ENCODE results near the gene MAGEA6. TPM values are rescaled to one million over a fixed set of nuclear protein-coding genes. Genes with fewer than 3 reads are reported as not detected.
"Not testable (repeated sequence)": the region's sequence is repeated elsewhere in the genome, so short reads cannot be mapped to it uniquely, and the experiment has no call there.

Gene MAGEA6
- total RNA-seq, 1 experiment from 2014 or later: 0.57 TPM

DNA sequence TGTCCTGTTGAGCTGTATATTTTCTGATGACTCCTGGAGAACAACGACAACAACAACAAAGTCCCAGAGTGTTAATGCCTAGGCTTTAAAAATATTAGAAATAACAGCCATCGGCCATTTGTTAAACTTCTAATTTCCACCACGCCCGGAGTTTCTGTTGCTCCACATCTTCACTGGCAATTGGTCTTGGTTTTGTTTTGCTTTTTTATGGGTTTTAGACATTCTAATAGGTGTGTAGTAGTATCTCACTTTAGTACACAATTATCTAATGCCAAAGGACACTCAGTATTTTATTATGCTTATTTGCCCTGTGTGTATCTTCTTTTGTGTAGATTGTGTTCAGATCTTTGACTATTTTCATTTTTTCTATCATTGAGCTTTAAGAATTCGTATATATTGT, 30.9 kb downstream of the MAGEA6 start:
- no TSS peak for BruUV-seq (replicated peaks)
- Histone ChIP-seq H3K27me3 (ENCODE audit: control insufficient read depth, insufficient read depth, low read length) (no peaks in the 10 kb centered on the region), H3K4me1 (ENCODE audit: control insufficient read depth, insufficient read depth, low read length) (no peaks in the 10 kb centered on the region), H3K27ac (ENCODE audit: low read length) (no peak overlapping the region), H3K36me3 (ENCODE audit: control insufficient read depth, insufficient read depth, low read length) (no peaks in the 10 kb centered on the region), H3K9me3 (ENCODE audit: control insufficient read depth, insufficient read depth, low read depth, low read length) (no peaks in the 10 kb centered on the region), H3K4me3 (ENCODE audit: low read depth in 2 of 2, low read length in 2 of 2) (no peak overlapping the region)
- ChIA-PET CTCF (no interaction called here), POLR2A (no interaction called here)
- ATAC-seq (no peak), DNase-seq (ENCODE audit: low read depth, low spot score) (no peak)
- in situ Hi-C loops (cut with HindIII; ENCODE audit: low pct_unique_long_range_greater_than_20kb, low sequenced_read_pairs): no loop called here
- intact Hi-C loops (cut with micrococcal nuclease; ENCODE audit: unreplicated experiment): no loop called here
- TF ChIP-seq TCF7L2 (IDR thresholded peaks at IDR 0.05; ENCODE audit: low read depth, low read length): no peak
- TF ChIP-seq, protein P1, sequence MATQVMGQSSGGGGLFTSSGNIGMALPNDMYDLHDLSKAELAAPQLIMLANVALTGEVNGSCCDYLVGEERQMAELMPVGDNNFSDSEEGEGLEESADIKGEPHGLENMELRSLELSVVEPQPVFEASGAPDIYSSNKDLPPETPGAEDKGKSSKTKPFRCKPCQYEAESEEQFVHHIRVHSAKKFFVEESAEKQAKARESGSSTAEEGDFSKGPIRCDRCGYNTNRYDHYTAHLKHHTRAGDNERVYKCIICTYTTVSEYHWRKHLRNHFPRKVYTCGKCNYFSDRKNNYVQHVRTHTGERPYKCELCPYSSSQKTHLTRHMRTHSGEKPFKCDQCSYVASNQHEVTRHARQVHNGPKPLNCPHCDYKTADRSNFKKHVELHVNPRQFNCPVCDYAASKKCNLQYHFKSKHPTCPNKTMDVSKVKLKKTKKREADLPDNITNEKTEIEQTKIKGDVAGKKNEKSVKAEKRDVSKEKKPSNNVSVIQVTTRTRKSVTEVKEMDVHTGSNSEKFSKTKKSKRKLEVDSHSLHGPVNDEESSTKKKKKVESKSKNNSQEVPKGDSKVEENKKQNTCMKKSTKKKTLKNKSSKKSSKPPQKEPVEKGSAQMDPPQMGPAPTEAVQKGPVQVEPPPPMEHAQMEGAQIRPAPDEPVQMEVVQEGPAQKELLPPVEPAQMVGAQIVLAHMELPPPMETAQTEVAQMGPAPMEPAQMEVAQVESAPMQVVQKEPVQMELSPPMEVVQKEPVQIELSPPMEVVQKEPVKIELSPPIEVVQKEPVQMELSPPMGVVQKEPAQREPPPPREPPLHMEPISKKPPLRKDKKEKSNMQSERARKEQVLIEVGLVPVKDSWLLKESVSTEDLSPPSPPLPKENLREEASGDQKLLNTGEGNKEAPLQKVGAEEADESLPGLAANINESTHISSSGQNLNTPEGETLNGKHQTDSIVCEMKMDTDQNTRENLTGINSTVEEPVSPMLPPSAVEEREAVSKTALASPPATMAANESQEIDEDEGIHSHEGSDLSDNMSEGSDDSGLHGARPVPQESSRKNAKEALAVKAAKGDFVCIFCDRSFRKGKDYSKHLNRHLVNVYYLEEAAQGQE (IDR thresholded peaks at IDR 0.05; ENCODE audit: insufficient read depth in 1 of 2, low read depth in 2 of 2, low read length in 1 of 2): no peak
- no peak for TF ChIP-seq SIN3A (IDR thresholded peaks at IDR 0.05; ENCODE audit: borderline replicate concordance, insufficient read depth, low read depth, low read length)
- TF ChIP-seq, protein P2, sequence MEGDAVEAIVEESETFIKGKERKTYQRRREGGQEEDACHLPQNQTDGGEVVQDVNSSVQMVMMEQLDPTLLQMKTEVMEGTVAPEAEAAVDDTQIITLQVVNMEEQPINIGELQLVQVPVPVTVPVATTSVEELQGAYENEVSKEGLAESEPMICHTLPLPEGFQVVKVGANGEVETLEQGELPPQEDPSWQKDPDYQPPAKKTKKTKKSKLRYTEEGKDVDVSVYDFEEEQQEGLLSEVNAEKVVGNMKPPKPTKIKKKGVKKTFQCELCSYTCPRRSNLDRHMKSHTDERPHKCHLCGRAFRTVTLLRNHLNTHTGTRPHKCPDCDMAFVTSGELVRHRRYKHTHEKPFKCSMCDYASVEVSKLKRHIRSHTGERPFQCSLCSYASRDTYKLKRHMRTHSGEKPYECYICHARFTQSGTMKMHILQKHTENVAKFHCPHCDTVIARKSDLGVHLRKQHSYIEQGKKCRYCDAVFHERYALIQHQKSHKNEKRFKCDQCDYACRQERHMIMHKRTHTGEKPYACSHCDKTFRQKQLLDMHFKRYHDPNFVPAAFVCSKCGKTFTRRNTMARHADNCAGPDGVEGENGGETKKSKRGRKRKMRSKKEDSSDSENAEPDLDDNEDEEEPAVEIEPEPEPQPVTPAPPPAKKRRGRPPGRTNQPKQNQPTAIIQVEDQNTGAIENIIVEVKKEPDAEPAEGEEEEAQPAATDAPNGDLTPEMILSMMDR (IDR thresholded peaks at IDR 0.05): no peak
- no peak for TF ChIP-seq POLR2AphosphoS5 (IDR thresholded peaks at IDR 0.05; ENCODE audit: low read depth, low read length)

DNA sequence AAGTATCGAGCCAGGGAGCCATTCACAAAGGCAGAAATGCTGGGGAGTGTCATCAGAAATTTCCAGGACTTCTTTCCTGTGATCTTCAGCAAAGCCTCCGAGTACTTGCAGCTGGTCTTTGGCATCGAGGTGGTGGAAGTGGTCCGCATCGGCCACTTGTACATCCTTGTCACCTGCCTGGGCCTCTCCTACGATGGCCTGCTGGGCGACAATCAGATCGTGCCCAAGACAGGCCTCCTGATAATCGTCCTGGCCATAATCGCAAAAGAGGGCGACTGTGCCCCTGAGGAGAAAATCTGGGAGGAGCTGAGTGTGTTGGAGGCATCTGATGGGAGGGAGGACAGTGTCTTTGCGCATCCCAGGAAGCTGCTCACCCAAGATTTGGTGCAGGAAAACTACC, 33.0 kb downstream of the MAGEA6 start:
- H3K27me3 ChIP-seq (ENCODE audit: control insufficient read depth, insufficient read depth, low read length); POLR2A ChIA-PET; DNase-seq (ENCODE audit: low read depth, low spot score); H3K4me1 ChIP-seq (ENCODE audit: control insufficient read depth, insufficient read depth, low read length); intact Hi-C loops (cut with micrococcal nuclease; ENCODE audit: unreplicated experiment); H3K36me3 ChIP-seq (ENCODE audit: control insufficient read depth, insufficient read depth, low read length); H3K4me3 ChIP-seq (ENCODE audit: low read depth in 2 of 2, low read length in 2 of 2); in situ Hi-C loops (cut with HindIII; ENCODE audit: low pct_unique_long_range_greater_than_20kb, low sequenced_read_pairs); H3K9me3 ChIP-seq (ENCODE audit: control insufficient read depth, insufficient read depth, low read depth, low read length); CTCF ChIA-PET; ATAC-seq; H3K27ac ChIP-seq (ENCODE audit: low read length); BruUV-seq (replicated peaks): not testable (repeated sequence)

DNA sequence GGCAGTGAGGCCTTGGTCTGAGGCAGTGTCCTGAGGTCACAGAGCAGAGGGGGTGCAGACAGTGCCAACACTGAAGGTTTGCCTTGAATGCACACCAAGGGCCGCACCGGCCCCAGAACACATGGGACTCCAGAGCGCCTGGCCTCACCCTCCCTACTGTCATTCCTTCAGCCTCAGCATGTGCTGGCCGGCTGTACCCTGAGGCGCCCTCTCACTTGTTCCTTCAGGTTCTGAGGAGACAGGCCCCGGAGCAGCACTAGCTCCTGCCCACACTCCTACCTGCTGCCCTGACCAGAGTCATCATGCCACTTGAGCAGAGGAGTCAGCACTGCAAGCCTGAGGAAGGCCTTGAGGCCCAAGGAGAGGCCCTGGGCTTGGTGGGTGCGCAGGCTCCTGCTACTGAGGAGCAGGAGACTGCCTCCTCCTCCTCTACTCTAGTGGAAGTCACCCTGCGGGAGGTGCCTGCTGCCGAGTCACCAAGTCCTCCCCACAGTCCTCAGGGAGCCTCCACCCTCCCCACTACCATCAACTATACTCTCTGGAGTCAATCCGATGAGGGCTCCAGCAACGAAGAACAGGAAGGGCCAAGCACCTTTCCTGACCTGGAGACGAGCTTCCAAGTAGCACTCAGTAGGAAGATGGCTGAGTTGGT, 33.5 kb downstream of the MAGEA6 start:
- H3K36me3 ChIP-seq (ENCODE audit: control insufficient read depth, insufficient read depth, low read length): no peaks in the 10 kb centered on the region
- no TSS peak for BruUV-seq (replicated peaks)
- DNase-seq (ENCODE audit: low read depth, low spot score): no peak

More for the DNA sequence above, 33.5 kb downstream of the MAGEA6 start:
- POLR2A ChIA-PET: no interaction called here
- in situ Hi-C loops (cut with HindIII; ENCODE audit: low pct_unique_long_range_greater_than_20kb, low sequenced_read_pairs): no loop called here
- no peaks in the 10 kb centered on the region for H3K27me3 ChIP-seq (ENCODE audit: control insufficient read depth, insufficient read depth, low read length)
- no peak overlapping the region for H3K27ac ChIP-seq (ENCODE audit: low read length)
- no peaks in the 10 kb centered on the region for H3K9me3 ChIP-seq (ENCODE audit: control insufficient read depth, insufficient read depth, low read depth, low read length)
- intact Hi-C loops (cut with micrococcal nuclease; ENCODE audit: unreplicated experiment): no loop called here
- CTCF ChIA-PET: no interaction called here
- TF ChIP-seq SIN3A (IDR thresholded peaks at IDR 0.05; ENCODE audit: borderline replicate concordance, insufficient read depth, low read depth, low read length) (no peak), TCF7L2 (IDR thresholded peaks at IDR 0.05; ENCODE audit: low read depth, low read length) (no peak), POLR2AphosphoS5 (IDR thresholded peaks at IDR 0.05; ENCODE audit: low read depth, low read length) (no peak)
- TF ChIP-seq, protein P1 (IDR thresholded peaks at IDR 0.05; ENCODE audit: insufficient read depth in 1 of 2, low read depth in 2 of 2, low read length in 1 of 2): no peak
- TF ChIP-seq, protein P2 (IDR thresholded peaks at IDR 0.05): no peak
- no peaks in the 10 kb centered on the region for H3K4me1 ChIP-seq (ENCODE audit: control insufficient read depth, insufficient read depth, low read length)
- H3K4me3 ChIP-seq (ENCODE audit: low read depth in 2 of 2, low read length in 2 of 2): no peak overlapping the region
- ATAC-seq: no peak; the same call in 1 of the 2 replicates
